Measurements from ENCODE around the gene BRINP1.

The BRINP1 gene

DNA sequence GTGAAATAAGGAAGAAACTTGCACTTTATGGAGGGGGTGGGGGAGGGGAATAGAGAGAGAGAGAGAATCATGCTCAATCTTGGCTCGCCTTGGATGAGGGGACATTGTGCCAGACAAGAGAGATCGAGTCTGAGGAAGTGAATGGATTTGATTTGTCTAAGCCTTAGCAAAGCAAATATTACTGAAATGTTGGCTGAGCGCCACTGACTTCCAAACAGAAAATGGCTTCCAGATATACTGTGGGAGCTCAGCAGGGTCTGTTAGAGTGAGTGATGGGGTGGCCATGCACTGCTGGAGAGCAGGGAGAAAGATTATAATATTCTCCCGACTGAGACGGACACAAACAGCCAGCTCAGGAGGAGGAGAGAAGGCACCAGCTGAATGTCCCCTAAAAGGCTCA is 34.5 kb downstream of the BRINP1 start:
- no peaks in the 10 kb centered on the region for H3F3A ChIP-seq (ENCODE audit: insufficient read depth)
- no peaks in the 10 kb centered on the region for H4K20me1 ChIP-seq (ENCODE audit: low read depth, low read length)
- no peak overlapping the region for H2AFZ ChIP-seq (ENCODE audit: low read depth, low read length, severe bottlenecking)
- H3K27ac ChIP-seq (ENCODE audit: low read depth, low read length) = no peak overlapping the region
- H3K9me2 ChIP-seq (replicated peaks; ENCODE audit: insufficient read depth, low read length) = no peaks in the 10 kb centered on the region
- H3K9me3 ChIP-seq (ENCODE audit: insufficient read depth, low read length) = no peaks in the 10 kb centered on the region
- H3K36me3 ChIP-seq (ENCODE audit: low read length) = no peaks in the 10 kb centered on the region
- TF ChIP-seq, protein P1, sequence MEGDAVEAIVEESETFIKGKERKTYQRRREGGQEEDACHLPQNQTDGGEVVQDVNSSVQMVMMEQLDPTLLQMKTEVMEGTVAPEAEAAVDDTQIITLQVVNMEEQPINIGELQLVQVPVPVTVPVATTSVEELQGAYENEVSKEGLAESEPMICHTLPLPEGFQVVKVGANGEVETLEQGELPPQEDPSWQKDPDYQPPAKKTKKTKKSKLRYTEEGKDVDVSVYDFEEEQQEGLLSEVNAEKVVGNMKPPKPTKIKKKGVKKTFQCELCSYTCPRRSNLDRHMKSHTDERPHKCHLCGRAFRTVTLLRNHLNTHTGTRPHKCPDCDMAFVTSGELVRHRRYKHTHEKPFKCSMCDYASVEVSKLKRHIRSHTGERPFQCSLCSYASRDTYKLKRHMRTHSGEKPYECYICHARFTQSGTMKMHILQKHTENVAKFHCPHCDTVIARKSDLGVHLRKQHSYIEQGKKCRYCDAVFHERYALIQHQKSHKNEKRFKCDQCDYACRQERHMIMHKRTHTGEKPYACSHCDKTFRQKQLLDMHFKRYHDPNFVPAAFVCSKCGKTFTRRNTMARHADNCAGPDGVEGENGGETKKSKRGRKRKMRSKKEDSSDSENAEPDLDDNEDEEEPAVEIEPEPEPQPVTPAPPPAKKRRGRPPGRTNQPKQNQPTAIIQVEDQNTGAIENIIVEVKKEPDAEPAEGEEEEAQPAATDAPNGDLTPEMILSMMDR (IDR thresholded peaks at IDR 0.05; ENCODE audit: insufficient read depth, low read length, poor library complexity, severe bottlenecking) = no peak
- no peak for TF ChIP-seq EZH2phosphoT487 (conservative IDR thresholded peaks at IDR 0.05; ENCODE audit: low read length)
- H3K4me2 ChIP-seq (ENCODE audit: low read depth, low read length, poor library complexity, severe bottlenecking) = no peak overlapping the region
- no peaks in the 10 kb centered on the region for H3K27me3 ChIP-seq (ENCODE audit: low read length)
- H3K79me2 ChIP-seq (ENCODE audit: insufficient read depth, low read length) = no peaks in the 10 kb centered on the region
- no peak overlapping the region for H3K4me3 ChIP-seq (ENCODE audit: insufficient read depth, low read length, poor library complexity, severe bottlenecking)
- H3K9ac ChIP-seq (ENCODE audit: low read length) = no peak overlapping the region

DNA sequence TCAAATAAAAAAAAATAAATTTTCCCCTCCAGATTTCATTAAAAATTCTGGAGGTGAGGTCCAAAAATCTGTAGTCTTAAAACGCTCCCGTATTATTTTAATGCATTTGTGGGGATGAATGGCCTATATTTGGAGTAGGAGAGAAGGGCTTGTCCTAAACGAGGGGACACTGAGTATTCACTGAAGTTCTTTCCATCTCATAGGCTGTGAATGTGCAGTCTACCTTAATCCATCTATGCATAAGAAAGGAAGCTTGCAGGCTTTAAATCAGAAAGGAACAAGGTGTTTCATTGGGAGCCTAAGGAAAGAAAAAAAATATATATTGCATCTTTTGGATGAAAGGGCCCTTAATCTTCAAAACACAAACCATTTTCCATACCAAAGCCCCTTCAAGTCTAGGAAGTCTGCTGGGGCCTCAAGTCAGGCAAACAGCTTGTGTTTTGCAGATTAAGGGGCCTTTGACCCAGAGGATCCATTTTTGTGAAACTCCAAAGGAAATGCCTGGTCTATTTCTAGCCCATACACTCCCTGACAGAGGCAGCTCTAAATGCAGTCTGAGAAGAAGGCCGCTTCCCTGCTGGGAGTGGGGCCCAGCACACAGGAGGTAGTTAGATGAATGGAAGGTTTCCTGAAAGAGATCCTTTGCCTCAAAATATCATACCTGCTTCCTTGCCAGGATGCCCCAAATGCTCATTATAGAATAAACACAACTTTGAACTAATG is 35.6 kb downstream of the BRINP1 start:
- no peaks in the 10 kb centered on the region for H3K27me3 ChIP-seq (ENCODE audit: low read length)
- no peaks in the 10 kb centered on the region for H3K9me2 ChIP-seq (replicated peaks; ENCODE audit: insufficient read depth, low read length)
- no peaks in the 10 kb centered on the region for H3K79me2 ChIP-seq (ENCODE audit: insufficient read depth, low read length)
- no peaks in the 10 kb centered on the region for H3F3A ChIP-seq (ENCODE audit: insufficient read depth)
- no peak for TF ChIP-seq EZH2phosphoT487 (conservative IDR thresholded peaks at IDR 0.05; ENCODE audit: low read length)
- TF ChIP-seq, protein P1 (IDR thresholded peaks at IDR 0.05; ENCODE audit: insufficient read depth, low read length, poor library complexity, severe bottlenecking) = no peak
- H3K4me3 ChIP-seq (ENCODE audit: insufficient read depth, low read length, poor library complexity, severe bottlenecking) = no peak overlapping the region
- no peaks in the 10 kb centered on the region for H3K36me3 ChIP-seq (ENCODE audit: low read length)
- no peaks in the 10 kb centered on the region for H4K20me1 ChIP-seq (ENCODE audit: low read depth, low read length)
- no peak overlapping the region for H2AFZ ChIP-seq (ENCODE audit: low read depth, low read length, severe bottlenecking)
- H3K27ac ChIP-seq (ENCODE audit: low read depth, low read length) = no peak overlapping the region
- H3K4me2 ChIP-seq (ENCODE audit: low read depth, low read length, poor library complexity, severe bottlenecking) = no peak overlapping the region
- H3K9me3 ChIP-seq (ENCODE audit: insufficient read depth, low read length) = no peaks in the 10 kb centered on the region
- H3K9ac ChIP-seq (ENCODE audit: low read length) = no peak overlapping the region

DNA sequence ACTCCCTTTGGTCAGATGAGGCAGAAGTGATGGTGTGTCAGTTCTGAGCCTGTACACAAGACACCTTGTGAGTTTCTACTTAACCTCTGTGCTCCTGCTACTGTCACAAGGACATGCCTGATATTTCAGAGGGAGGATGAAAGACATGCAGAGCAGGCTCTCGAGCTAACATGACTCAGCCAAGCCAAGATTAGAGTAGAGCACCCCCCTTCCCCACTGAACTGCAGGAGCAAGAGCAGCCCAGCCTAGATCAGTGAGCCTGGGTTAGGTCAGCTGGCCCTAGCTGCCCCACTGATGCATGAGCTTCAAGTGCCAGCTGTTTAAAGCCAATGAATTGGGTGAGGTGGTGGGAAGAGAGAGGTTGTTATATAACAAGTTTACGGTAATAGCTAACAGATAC is 36.7 kb downstream of the BRINP1 start:
- Histone ChIP-seq H3F3A (ENCODE audit: insufficient read depth) (no peaks in the 10 kb centered on the region), H3K9me3 (ENCODE audit: insufficient read depth, low read length) (no peaks in the 10 kb centered on the region), H3K9me2 (replicated peaks; ENCODE audit: insufficient read depth, low read length) (no peaks in the 10 kb centered on the region), H3K79me2 (ENCODE audit: insufficient read depth, low read length) (no peaks in the 10 kb centered on the region), H3K27ac (ENCODE audit: low read depth, low read length) (no peak overlapping the region), H4K20me1 (ENCODE audit: low read depth, low read length) (no peaks in the 10 kb centered on the region), H2AFZ (ENCODE audit: low read depth, low read length, severe bottlenecking) (no peak overlapping the region), H3K4me3 (ENCODE audit: insufficient read depth, low read length, poor library complexity, severe bottlenecking) (no peak overlapping the region), H3K36me3 (ENCODE audit: low read length) (no peaks in the 10 kb centered on the region), H3K27me3 (ENCODE audit: low read length) (no peaks in the 10 kb centered on the region), H3K9ac (ENCODE audit: low read length) (no peak overlapping the region), H3K4me2 (ENCODE audit: low read depth, low read length, poor library complexity, severe bottlenecking) (no peak overlapping the region)
- no peak for TF ChIP-seq EZH2phosphoT487 (conservative IDR thresholded peaks at IDR 0.05; ENCODE audit: low read length)
- TF ChIP-seq, protein P1 (IDR thresholded peaks at IDR 0.05; ENCODE audit: insufficient read depth, low read length, poor library complexity, severe bottlenecking) = no peak
